Panc1 (cell line): ENCODE results near the gene NCOA3. TPM values are rescaled to one million over a fixed set of nuclear protein-coding genes. Genes with fewer than 3 reads are reported as not detected.

Source experiments
- ATAC-seq: fragments of 200-7000 bp; cut with Tn5 transposase; 2 replicates; pipeline ENCODE4 v1.9.1; 2020; ENCODE audit warnings: mild to moderate bottlenecking, moderate library complexity
- BruUV-seq: library from RNA; stranded (reverse); fragments of 400-500 nt; replicated peaks from 2 replicates; lab custom pipeline; 2021; lab: Mats Ljungman, UMichigan
- CTCF ChIA-PET: fragments of 300-600 bp; sonication (Branson Sonifier 250); formaldehyde crosslinking; loops from one replicate; lab custom pipeline; 2022; ENCODE audit warnings: antibody characterized with exemption; lab: Charles Lee
- POLR2A ChIA-PET: fragments of 300-600 bp; sonication (Branson Sonifier 250); formaldehyde crosslinking; loops from one replicate; lab custom pipeline; 2022; ENCODE audit warnings: antibody characterized with exemption; lab: Charles Lee
- DNase-seq: peaks from one replicate; pipeline ENCODE4 v3.0.0-alpha.2; 2010; ENCODE audit warnings: low read depth, low spot score
- H3K27ac ChIP-seq: 2 replicates; pipeline ENCODE4 v1.5.1; 2011; ENCODE audit warnings: mild to moderate bottlenecking, low read length, inconsistent platforms
- H3K27me3 ChIP-seq: fragments of 200-500 bp; sonication (Bioruptor generic); 2 replicates; pipeline ENCODE4 v1.6.0; 2014; ENCODE audit warnings: low read length, inconsistent platforms; ENCODE audit not compliant: control insufficient read depth, insufficient read depth
- H3K36me3 ChIP-seq: fragments of 200-500 bp; sonication (Bioruptor generic); 2 replicates; pipeline ENCODE4 v1.5.1; 2014; ENCODE audit warnings: inconsistent platforms, mild to moderate bottlenecking, low read length, moderate library complexity; ENCODE audit not compliant: control insufficient read depth, insufficient read depth
- H3K4me1 ChIP-seq: 2 replicates; pipeline ENCODE4 v1.5.1; 2011; ENCODE audit warnings: inconsistent platforms, mild to moderate bottlenecking, low read length, moderate library complexity; ENCODE audit not compliant: control insufficient read depth, insufficient read depth
- H3K4me3 ChIP-seq, 2 experiments: 2 replicates each; pipeline ENCODE4 v1.5.1; 2011 to 2012; ENCODE audit warnings: low read depth in 2 of 2, low read length in 2 of 2, mild to moderate bottlenecking in 2 of 2, inconsistent platforms in 1 of 2, moderate library complexity in 1 of 2
- H3K9me3 ChIP-seq: fragments of 200-500 bp; sonication (Bioruptor generic); 2 replicates; pipeline ENCODE4 v1.5.1; 2014; ENCODE audit warnings: low read depth, mild to moderate bottlenecking, inconsistent platforms, low read length, moderate library complexity; ENCODE audit not compliant: control insufficient read depth, insufficient read depth
- POLR2AphosphoS5 ChIP-seq: IDR thresholded peaks from 2 replicates; pipeline ENCODE4 v1.6.1; 2012; ENCODE audit warnings: mild to moderate bottlenecking, low read depth, low read length, moderate library complexity
- SIN3A ChIP-seq: IDR thresholded peaks from 2 replicates; pipeline ENCODE4 v1.6.1; 2012; ENCODE audit warnings: low read depth, mild to moderate bottlenecking, low read length, moderate library complexity, borderline replicate concordance; ENCODE audit not compliant: insufficient read depth
- TCF7L2 ChIP-seq: IDR thresholded peaks from 2 replicates; pipeline ENCODE4 v1.6.1; 2011; ENCODE audit warnings: mild to moderate bottlenecking, low read depth, low read length, inconsistent platforms
- in situ Hi-C: cut with HindIII; loops from 2 replicates; pipeline ENCODE4 v1.10.0; 2016; ENCODE audit warnings: low sequenced_read_pairs, low pct_unique_long_range_greater_than_20kb
- intact Hi-C: fragments of 100-400 bp; cut with micrococcal nuclease; formaldehyde crosslinking; loops from one replicate; pipeline ENCODE4 v1.10.0; 2022; ENCODE audit not compliant: unreplicated experiment
- total RNA-seq: library from RNA; stranded (reverse); gene quantifications from one replicate; pipeline ENCODE4 v1.2.1, GENCODE V29; 2021; ENCODE audit not compliant: unreplicated experiment
- TF ChIP-seq, protein P1 (sequence below), 2 experiments: IDR thresholded peaks; 2 replicates each; pipeline ENCODE4 v1.6.1; 2011 to 2012; ENCODE audit warnings: low read depth in 2 of 2, control low read depth in 1 of 2, low read length in 1 of 2, mild to moderate bottlenecking in 1 of 2, moderate library complexity in 1 of 2; ENCODE audit not compliant: insufficient read depth in 1 of 2
- TF ChIP-seq, protein P2 (sequence below): fragments of 450-650 bp; IDR thresholded peaks from 2 replicates; pipeline ENCODE4 v1.5.1; 2017; ENCODE audit warnings: mild to moderate bottlenecking

The NCOA3 gene
- total RNA-seq, 1 experiment from 2014 or later: 47.7 TPM

DNA sequence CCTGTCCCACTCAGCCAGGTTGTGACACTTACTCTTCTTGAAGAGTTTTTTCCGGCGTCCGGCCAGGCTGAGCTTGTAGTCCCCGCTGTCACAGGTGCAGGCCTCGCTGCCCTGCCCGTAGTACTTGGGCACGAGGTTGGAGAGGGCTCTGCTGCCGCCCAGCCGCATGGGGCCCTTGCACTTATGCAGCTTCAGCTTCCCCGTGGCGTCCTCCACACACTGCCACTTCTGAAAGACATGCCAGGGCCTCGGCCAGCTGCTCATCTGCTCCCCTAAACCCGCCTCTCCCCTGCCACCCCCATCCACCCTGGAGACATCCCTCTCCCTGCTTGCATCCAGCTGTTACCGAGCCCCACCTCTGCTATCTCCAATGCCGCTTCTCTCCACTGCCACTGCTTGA lies 170.5 kb downstream of the NCOA3 start:
- Histone ChIP-seq H3K27ac (no peak overlapping the region), H3K27me3 (no peaks in the 10 kb centered on the region), H3K4me1 (no peaks in the 10 kb centered on the region), H3K9me3 (no peaks in the 10 kb centered on the region), H3K4me3 (no peak overlapping the region), H3K36me3 (no peaks in the 10 kb centered on the region)
- ChIA-PET CTCF (no interaction called here), POLR2A (no interaction called here)
- intact Hi-C loops: no loop called here
- no peak for TF ChIP-seq POLR2AphosphoS5
- no peak for TF ChIP-seq TCF7L2
- TF ChIP-seq, protein P1, sequence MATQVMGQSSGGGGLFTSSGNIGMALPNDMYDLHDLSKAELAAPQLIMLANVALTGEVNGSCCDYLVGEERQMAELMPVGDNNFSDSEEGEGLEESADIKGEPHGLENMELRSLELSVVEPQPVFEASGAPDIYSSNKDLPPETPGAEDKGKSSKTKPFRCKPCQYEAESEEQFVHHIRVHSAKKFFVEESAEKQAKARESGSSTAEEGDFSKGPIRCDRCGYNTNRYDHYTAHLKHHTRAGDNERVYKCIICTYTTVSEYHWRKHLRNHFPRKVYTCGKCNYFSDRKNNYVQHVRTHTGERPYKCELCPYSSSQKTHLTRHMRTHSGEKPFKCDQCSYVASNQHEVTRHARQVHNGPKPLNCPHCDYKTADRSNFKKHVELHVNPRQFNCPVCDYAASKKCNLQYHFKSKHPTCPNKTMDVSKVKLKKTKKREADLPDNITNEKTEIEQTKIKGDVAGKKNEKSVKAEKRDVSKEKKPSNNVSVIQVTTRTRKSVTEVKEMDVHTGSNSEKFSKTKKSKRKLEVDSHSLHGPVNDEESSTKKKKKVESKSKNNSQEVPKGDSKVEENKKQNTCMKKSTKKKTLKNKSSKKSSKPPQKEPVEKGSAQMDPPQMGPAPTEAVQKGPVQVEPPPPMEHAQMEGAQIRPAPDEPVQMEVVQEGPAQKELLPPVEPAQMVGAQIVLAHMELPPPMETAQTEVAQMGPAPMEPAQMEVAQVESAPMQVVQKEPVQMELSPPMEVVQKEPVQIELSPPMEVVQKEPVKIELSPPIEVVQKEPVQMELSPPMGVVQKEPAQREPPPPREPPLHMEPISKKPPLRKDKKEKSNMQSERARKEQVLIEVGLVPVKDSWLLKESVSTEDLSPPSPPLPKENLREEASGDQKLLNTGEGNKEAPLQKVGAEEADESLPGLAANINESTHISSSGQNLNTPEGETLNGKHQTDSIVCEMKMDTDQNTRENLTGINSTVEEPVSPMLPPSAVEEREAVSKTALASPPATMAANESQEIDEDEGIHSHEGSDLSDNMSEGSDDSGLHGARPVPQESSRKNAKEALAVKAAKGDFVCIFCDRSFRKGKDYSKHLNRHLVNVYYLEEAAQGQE (IDR thresholded peaks at IDR 0.05; ENCODE audit: insufficient read depth in 1 of 2, low read depth in 2 of 2, low read length in 1 of 2): no peak
- TF ChIP-seq, protein P2, sequence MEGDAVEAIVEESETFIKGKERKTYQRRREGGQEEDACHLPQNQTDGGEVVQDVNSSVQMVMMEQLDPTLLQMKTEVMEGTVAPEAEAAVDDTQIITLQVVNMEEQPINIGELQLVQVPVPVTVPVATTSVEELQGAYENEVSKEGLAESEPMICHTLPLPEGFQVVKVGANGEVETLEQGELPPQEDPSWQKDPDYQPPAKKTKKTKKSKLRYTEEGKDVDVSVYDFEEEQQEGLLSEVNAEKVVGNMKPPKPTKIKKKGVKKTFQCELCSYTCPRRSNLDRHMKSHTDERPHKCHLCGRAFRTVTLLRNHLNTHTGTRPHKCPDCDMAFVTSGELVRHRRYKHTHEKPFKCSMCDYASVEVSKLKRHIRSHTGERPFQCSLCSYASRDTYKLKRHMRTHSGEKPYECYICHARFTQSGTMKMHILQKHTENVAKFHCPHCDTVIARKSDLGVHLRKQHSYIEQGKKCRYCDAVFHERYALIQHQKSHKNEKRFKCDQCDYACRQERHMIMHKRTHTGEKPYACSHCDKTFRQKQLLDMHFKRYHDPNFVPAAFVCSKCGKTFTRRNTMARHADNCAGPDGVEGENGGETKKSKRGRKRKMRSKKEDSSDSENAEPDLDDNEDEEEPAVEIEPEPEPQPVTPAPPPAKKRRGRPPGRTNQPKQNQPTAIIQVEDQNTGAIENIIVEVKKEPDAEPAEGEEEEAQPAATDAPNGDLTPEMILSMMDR: no peak
- TF ChIP-seq SIN3A: no peak
- no peak for ATAC-seq
- in situ Hi-C loops: no loop called here
- no peak for DNase-seq
- no TSS peak for BruUV-seq

DNA sequence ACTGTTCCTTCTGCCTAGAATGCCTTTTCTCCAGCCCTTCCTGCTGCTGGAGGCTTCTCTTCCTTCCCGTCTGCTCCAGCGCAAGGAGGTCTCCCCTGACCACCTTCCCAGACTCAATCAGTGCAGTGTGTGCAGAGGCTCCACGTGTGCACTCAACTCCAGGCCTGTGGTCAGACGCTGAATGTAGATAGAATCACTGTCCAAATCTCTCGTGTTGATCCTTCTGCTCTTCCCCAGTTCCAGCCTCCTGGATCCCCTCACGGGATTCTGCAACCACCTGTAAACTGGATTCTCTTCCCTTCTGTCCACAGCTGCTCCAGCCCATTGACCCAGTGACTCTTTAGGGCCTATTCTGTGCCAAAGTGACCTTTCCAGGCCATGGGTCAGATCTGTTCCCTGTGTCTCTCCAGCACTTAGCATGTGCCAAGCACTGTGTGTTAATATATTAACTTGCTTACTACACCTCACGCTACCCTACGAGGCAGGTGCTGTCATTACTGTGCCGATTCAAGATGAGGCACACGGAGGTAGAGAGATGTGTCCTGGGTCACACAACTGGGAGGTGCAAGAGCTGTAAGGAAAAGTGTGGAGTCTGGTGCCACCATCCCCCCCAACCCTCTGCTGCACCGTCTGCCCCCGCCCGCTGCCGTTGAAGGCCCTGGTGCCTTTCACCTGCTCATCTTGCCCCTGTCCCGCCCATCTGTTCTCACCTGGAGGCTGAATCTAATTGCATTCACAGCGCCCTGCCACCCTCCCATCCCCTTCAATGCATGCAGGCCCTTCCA lies 171.4 kb downstream of the NCOA3 start:
- intact Hi-C loops: no loop called here
- TF ChIP-seq SIN3A: no peak
- TF ChIP-seq, protein P1 (IDR thresholded peaks at IDR 0.05; ENCODE audit: insufficient read depth in 1 of 2, low read depth in 2 of 2, low read length in 1 of 2): no peak
- TF ChIP-seq, protein P2: no peak
- no peak for TF ChIP-seq TCF7L2
- TF ChIP-seq POLR2AphosphoS5: no peak
- Histone ChIP-seq H3K27ac (no peak overlapping the region), H3K27me3 (no peaks in the 10 kb centered on the region), H3K9me3 (no peaks in the 10 kb centered on the region), H3K4me3 (no peak overlapping the region), H3K4me1 (no peaks in the 10 kb centered on the region), H3K36me3 (no peaks in the 10 kb centered on the region)
- POLR2A ChIA-PET: no interaction called here
- in situ Hi-C loops: no loop called here
- ATAC-seq: no peak
- CTCF ChIA-PET: no interaction called here
- BruUV-seq: no TSS peak
- no peak for DNase-seq
